GM12878 (cell line): ENCODE results near the gene METAP1D. TPM values are rescaled to one million over a fixed set of nuclear protein-coding genes. Genes with fewer than 3 reads are reported as not detected.

Experiments
- ASH2L ChIP-seq: fragments of 300-600, 200-600 bp; sonication (generic); IDR thresholded peaks from 2 replicates; pipeline ENCODE4 v1.6.1; 2017; ENCODE audit warnings: low read depth, mild to moderate bottlenecking, borderline replicate concordance
- CREB1 ChIP-seq: IDR thresholded peaks from 2 replicates; pipeline ENCODE4 v1.6.1; 2012; ENCODE audit warnings: low read depth, mild to moderate bottlenecking, inconsistent platforms
- CREM ChIP-seq: IDR thresholded peaks from 2 replicates; pipeline ENCODE4 v1.6.1; 2014; ENCODE audit warnings: antibody characterized with exemption, low read depth
- HDAC6 ChIP-seq: fragments of 200-600 bp; sonication (generic); IDR thresholded peaks from one replicate; pipeline ENCODE4 v1.8.0; 2017; ENCODE audit warnings: antibody characterized with exemption; ENCODE audit not compliant: unreplicated experiment
- JUNB ChIP-seq: IDR thresholded peaks from 2 replicates; pipeline ENCODE4 v1.6.1; 2016; ENCODE audit warnings: antibody characterized with exemption, mild to moderate bottlenecking
- MEF2A ChIP-seq: IDR thresholded peaks from 2 replicates; pipeline ENCODE4 v1.6.1; 2011; ENCODE audit warnings: low read depth, mild to moderate bottlenecking, low read length, moderate library complexity; ENCODE audit not compliant: insufficient read depth
- NRF1 ChIP-seq: conservative IDR thresholded peaks from 2 replicates; pipeline ENCODE4 v1.6.1; 2011; ENCODE audit warnings: mild to moderate bottlenecking, low read depth, low read length, improper control_type of control experiment
- POLR2A ChIP-seq: IDR thresholded peaks from 2 replicates; pipeline ENCODE4 v1.6.1; 2011; ENCODE audit warnings: low read depth, mild to moderate bottlenecking, low read length
- RB1 ChIP-seq: fragments of 450-650 bp; formaldehyde crosslinking; IDR thresholded peaks from 2 replicates; pipeline ENCODE4 v1.6.1; 2017; ENCODE audit warnings: mild to moderate bottlenecking, borderline replicate concordance
- RUNX3 ChIP-seq: IDR thresholded peaks from 2 replicates; pipeline ENCODE4 v1.6.1; 2012; ENCODE audit warnings: low read length, inconsistent platforms
- TARDBP ChIP-seq: IDR thresholded peaks from 2 replicates; pipeline ENCODE4 v1.6.1; 2016; ENCODE audit warnings: borderline replicate concordance
- ZNF384 ChIP-seq: IDR thresholded peaks from 2 replicates; pipeline ENCODE4 v1.6.1; 2012; ENCODE audit warnings: low read depth, mild to moderate bottlenecking, low read length, improper control_type of control experiment, borderline replicate concordance
- polyA plus RNA-seq, 11 experiments: library from polyadenylated mRNA; depleted of rRNA in 4 of 11; unstranded in 6 of 11; stranded (reverse) in 5 of 11; fragments of >200 nt; fragmentation: Nextera tagmentation in 4 of 11; fragmentation: Illumina TruSeq in 1 of 11; extraction: Ambion mirVana in 4 of 11; extraction: Trizol in 1 of 11; gene quantifications; 1 replicate in 1 of 11; 2 replicates in 10 of 11; pipeline versions ENCODE4 v1.2.1 to v1.2.3, GENCODE V29; 2011 to 2016; ENCODE audit warnings: inconsistent platforms in 2 of 11, missing spikeins in 2 of 11, low read depth in 1 of 11
- total RNA-seq, 4 experiments: library from RNA; depleted of rRNA in 3 of 4; stranded (reverse); fragments of >200 nt in 3 of 4; fragmentation: Illumina TruSeq in 1 of 4; extraction: Trizol in 1 of 4; gene quantifications; 2 replicates each; pipeline versions ENCODE4 v1.2.1 to v1.2.3, GENCODE V29; 2013 to 2021
- TF ChIP-seq, protein P1 (sequence below): fragments of 450-650 bp; IDR thresholded peaks from 2 replicates; pipeline ENCODE4 v1.6.1; 2017; ENCODE audit warnings: borderline replicate concordance
- TF ChIP-seq, protein P2 (sequence below): fragments of 150-350 bp; IDR thresholded peaks from 2 replicates; pipeline ENCODE4 v1.6.1; 2014; ENCODE audit warnings: mild to moderate bottlenecking, low read depth, low read length
- TF ChIP-seq, protein P3 (sequence below): fragments of 450-650 bp; IDR thresholded peaks from 2 replicates; pipeline ENCODE4 v1.6.1; 2017; ENCODE audit warnings: mild to moderate bottlenecking
- TF ChIP-seq, protein P4 (sequence below): IDR thresholded peaks from 2 replicates; pipeline ENCODE4 v1.6.1; 2011; ENCODE audit warnings: borderline replicate concordance, low read depth, mild to moderate bottlenecking, moderate library complexity, mixed read lengths, low read length; ENCODE audit not compliant: insufficient read depth; ENCODE audit errors: extremely low read length

The METAP1D gene
- total and polyA plus RNA-seq, 10 of the 15 experiments (the other 5 are each of a cell fraction or from before 2014, with no cell fraction given), result 4.5 to 12.1 (median 7.8) TPM

DNA sequence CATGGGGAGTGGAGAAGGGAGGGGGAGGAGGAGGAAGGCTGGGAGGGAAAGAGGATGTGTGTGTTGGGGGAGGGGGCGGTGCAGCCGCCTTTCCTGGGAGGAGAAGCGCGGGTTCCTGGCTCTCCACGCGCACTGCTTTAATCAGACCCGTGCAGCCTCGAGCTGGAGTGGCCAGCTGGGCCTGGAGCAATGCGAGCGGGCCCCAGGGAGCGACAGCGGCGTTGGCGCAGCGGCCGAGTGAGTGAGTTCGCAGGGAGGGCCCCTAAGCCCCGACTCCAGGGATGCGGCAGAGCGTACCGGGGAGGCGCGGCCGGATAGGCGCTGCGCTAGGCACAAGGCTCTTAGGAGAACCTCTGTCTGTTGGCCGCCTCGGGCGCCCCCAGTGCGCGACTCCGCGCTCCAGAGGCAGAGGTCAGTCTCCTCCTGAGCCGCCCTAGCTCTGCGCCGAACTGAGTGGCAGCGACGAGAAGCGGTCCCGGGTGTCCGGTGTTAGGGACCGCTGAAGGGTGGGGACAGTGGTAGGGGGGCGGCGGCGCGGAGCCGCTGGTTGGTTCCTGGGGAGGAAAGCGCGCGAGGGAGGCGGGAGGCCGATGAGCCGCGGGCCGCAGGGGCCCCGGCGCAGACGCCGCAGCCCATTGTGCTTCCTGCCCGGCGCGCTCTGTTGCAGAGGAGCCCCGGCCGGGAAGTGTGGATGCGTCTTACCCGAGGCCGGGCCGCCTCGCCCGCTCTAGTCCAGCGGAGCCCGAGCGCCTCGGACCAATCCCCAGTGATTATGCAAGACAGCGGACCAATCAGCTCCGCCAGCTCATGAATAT is 85.1 kb downstream of the METAP1D start (continued):
- TF ChIP-seq, protein P1, sequence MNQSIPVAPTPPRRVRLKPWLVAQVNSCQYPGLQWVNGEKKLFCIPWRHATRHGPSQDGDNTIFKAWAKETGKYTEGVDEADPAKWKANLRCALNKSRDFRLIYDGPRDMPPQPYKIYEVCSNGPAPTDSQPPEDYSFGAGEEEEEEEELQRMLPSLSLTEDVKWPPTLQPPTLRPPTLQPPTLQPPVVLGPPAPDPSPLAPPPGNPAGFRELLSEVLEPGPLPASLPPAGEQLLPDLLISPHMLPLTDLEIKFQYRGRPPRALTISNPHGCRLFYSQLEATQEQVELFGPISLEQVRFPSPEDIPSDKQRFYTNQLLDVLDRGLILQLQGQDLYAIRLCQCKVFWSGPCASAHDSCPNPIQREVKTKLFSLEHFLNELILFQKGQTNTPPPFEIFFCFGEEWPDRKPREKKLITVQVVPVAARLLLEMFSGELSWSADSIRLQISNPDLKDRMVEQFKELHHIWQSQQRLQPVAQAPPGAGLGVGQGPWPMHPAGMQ, result no peak
- TF ChIP-seq, protein P2, sequence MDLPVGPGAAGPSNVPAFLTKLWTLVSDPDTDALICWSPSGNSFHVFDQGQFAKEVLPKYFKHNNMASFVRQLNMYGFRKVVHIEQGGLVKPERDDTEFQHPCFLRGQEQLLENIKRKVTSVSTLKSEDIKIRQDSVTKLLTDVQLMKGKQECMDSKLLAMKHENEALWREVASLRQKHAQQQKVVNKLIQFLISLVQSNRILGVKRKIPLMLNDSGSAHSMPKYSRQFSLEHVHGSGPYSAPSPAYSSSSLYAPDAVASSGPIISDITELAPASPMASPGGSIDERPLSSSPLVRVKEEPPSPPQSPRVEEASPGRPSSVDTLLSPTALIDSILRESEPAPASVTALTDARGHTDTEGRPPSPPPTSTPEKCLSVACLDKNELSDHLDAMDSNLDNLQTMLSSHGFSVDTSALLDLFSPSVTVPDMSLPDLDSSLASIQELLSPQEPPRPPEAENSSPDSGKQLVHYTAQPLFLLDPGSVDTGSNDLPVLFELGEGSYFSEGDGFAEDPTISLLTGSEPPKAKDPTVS, result no peak
- TF ChIP-seq NRF1 (no peak), HDAC6 (no peak), RB1 (0 out of 2 replicates have a peak, but pooled peaks have one; percentile 31), CREM (no peak), TARDBP (no peak), RUNX3 (no peak), CREB1 (no peak), ZNF384 (no peak), ASH2L (no peak), POLR2A (peak; percentile 52; the same call in 1 of the 2 replicates), JUNB (no peak), MEF2A (no peak)
- TF ChIP-seq, protein P3, sequence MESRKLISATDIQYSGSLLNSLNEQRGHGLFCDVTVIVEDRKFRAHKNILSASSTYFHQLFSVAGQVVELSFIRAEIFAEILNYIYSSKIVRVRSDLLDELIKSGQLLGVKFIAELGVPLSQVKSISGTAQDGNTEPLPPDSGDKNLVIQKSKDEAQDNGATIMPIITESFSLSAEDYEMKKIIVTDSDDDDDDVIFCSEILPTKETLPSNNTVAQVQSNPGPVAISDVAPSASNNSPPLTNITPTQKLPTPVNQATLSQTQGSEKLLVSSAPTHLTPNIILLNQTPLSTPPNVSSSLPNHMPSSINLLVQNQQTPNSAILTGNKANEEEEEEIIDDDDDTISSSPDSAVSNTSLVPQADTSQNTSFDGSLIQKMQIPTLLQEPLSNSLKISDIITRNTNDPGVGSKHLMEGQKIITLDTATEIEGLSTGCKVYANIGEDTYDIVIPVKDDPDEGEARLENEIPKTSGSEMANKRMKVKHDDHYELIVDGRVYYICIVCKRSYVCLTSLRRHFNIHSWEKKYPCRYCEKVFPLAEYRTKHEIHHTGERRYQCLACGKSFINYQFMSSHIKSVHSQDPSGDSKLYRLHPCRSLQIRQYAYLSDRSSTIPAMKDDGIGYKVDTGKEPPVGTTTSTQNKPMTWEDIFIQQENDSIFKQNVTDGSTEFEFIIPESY, result no peak
- TF ChIP-seq, protein P4, sequence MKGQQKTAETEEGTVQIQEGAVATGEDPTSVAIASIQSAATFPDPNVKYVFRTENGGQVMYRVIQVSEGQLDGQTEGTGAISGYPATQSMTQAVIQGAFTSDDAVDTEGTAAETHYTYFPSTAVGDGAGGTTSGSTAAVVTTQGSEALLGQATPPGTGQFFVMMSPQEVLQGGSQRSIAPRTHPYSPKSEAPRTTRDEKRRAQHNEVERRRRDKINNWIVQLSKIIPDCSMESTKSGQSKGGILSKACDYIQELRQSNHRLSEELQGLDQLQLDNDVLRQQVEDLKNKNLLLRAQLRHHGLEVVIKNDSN, result no peak
